Measurements from ENCODE around the gene PSMD1.

The PSMD1 gene

DNA sequence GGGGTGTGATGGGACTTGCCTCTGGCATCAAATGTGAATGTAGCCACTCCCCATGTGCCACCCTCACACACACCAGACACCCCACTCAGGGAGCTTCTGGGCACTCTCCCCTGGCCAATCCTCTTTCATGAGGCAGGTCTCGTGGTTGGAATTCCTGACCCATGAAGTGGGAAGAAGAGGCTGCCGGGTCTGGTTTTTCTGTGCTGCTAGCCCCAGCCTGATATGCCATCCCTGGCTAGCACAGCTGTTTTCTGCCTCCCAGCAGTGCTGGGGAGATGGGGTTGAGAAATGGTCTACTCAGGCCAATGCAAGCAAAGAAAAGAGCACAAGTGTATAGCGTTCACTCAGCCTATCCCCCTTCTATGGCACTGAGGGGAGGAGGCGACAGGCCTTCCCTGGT lies 20.5 kb upstream of the PSMD1 start:
- H3K4me3 ChIP-seq (ENCODE audit: low read length), result no peak overlapping the region
- TF ChIP-seq, protein P1, sequence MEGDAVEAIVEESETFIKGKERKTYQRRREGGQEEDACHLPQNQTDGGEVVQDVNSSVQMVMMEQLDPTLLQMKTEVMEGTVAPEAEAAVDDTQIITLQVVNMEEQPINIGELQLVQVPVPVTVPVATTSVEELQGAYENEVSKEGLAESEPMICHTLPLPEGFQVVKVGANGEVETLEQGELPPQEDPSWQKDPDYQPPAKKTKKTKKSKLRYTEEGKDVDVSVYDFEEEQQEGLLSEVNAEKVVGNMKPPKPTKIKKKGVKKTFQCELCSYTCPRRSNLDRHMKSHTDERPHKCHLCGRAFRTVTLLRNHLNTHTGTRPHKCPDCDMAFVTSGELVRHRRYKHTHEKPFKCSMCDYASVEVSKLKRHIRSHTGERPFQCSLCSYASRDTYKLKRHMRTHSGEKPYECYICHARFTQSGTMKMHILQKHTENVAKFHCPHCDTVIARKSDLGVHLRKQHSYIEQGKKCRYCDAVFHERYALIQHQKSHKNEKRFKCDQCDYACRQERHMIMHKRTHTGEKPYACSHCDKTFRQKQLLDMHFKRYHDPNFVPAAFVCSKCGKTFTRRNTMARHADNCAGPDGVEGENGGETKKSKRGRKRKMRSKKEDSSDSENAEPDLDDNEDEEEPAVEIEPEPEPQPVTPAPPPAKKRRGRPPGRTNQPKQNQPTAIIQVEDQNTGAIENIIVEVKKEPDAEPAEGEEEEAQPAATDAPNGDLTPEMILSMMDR (conservative IDR thresholded peaks at IDR 0.05; ENCODE audit: low read depth, low read length), result no peak
- DNase-seq (ENCODE audit: low read depth), result no peak

DNA sequence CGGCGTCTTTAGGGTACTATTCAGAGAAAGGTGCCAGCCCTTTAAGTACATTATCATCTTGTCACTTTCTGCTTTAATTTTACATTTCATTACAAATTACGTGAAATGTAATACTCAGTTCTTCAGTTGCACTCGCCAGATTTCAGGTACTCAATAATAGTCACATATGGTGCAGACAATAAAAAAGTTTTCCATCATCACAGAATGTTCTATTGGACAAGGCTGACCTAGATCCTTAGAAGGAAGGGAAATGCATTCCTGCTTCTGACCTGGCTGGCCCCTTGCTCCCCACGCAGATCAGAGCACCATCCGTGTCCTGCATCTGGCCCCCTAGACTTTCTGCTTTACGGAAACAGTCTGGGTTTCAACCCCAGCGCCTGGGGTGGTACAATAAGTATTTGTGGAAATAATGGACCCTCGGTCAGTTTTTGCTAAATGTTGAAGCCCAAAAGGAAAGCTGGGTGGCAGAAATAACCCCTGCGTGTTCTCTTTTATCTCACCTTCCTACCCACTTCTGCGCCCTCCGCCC lies 20.0 kb upstream of the PSMD1 start:
- no peak for DNase-seq (ENCODE audit: low read depth)
- H3K4me3 ChIP-seq (ENCODE audit: low read length), result no peak overlapping the region
- TF ChIP-seq, protein P1 (conservative IDR thresholded peaks at IDR 0.05; ENCODE audit: low read depth, low read length), result no peak

DNA sequence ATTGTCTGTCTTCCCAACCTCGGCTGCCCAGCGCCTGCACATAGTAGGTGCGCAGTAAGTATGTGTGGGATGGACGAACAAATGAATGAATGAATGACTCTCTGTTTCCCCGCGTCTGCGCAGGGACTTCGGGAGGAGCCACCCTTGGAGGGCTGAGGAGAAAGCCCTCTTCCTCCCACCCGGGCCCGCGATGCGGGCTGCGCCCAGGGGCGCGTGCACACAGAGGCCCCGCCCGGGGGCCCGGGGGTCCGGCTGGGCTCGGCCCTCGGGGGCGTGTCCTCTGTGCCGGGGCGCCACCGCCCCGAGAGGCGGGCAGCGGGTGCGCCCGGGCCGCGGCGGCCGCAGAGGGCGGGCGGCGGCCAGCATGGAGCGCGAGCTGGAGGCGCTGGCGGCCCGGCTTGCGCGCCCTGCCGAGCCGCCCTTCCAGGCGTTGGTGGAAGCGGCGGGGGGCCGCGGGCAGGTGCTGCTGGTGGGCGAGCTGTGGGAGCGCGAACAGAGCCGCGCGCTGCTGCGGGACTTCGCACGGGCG lies 19.4 kb upstream of the PSMD1 start, which contains the start of gene C2orf72:
Gene C2orf72 (plus strand): TSS at position 322 of the 529 bp plus-strand sequence. CDS start 43 bp downstream, at position 365.
- peak within 1 kb of the TSS; percentile 37 for H3K4me3 ChIP-seq (ENCODE audit: low read length)
- TF ChIP-seq, protein P1 (conservative IDR thresholded peaks at IDR 0.05; ENCODE audit: low read depth, low read length), result no peak
- DNase-seq (ENCODE audit: low read depth), result no peak

DNA sequence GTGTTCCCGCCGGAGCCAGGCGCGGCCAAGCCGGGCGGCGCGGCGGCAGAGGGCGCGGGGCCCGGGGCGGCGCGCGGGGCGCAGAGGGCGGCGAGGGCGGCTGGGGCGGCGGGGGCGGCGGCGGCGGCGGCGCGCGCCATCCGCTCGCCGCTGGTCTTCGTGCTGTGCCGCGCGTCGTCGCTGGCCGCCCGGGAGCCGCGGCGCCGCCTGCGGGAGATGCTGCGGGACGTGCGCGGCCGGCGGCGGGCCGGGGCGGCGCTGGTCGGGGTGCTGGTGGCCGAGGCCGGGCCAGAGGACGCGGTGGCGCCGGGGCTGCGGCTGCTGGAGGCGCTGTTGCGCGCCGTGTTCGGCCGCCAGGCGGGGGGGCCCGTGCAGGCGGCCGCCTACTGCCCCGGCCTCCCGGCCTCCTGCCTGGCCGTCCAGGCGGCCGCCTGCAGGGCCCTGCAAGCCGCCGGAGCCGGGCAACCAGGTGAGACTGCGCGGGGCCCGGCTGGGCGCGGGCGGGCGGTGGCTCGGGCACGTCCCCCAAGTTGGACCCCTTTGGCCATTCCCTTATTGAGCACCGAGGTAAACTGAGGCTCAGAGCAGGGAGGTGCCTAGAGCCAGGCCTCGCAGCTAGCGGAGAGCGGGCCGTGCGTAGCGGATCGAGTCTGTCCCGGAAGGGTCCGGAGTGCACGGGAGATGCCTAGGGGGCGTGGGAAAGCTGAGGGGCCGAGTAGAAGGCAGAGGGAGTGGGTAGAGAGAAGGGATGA lies 18.8 kb upstream of the PSMD1 start:
- peak overlapping the region; percentile 37 for H3K4me3 ChIP-seq (ENCODE audit: low read length)
- TF ChIP-seq, protein P1 (conservative IDR thresholded peaks at IDR 0.05; ENCODE audit: low read depth, low read length), result no peak
- DNase-seq (ENCODE audit: low read depth), result no peak

DNA sequence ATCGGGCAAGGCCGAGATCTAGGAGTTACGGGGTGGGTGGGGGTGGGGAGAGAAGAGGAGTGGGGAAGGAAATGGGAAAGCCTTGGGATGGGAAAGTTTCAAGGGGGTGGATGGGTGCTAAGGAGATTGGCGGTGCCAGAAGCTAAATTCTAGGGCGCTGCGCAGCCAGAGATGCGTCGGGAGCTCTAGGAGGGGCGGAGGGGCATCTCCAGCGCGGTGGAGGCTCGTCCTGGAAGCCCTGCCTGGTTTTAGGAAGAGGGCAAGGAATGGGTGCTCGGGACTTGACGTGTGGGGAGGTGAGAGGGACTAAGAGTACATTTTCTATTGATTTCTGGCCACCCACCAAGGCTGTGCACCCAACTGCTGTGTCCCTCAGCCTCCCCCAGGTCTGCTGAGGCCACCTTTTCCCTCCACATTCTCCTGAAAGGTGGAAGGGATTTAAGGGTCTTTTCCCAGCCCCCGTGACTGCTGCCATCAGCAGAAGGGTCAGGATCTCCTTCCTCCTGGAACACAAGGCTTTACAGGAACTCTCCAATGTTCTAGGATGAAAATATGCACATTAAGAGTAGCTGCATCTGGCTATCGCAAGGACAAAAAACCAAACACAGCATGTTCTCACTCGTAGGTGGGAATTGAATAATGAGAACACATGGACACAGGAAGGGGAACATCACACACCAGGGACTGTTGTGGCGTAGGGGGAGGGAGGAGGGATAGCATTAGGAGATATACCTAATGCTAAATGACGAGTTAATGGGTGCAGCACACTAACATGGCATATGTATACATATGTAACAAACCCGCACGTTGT lies 18.0 kb upstream of the PSMD1 start:
- TF ChIP-seq, protein P1 (conservative IDR thresholded peaks at IDR 0.05; ENCODE audit: low read depth, low read length), result no peak
- DNase-seq (ENCODE audit: low read depth), result no peak
- peak overlapping the region; percentile 37 for H3K4me3 ChIP-seq (ENCODE audit: low read length)

DNA sequence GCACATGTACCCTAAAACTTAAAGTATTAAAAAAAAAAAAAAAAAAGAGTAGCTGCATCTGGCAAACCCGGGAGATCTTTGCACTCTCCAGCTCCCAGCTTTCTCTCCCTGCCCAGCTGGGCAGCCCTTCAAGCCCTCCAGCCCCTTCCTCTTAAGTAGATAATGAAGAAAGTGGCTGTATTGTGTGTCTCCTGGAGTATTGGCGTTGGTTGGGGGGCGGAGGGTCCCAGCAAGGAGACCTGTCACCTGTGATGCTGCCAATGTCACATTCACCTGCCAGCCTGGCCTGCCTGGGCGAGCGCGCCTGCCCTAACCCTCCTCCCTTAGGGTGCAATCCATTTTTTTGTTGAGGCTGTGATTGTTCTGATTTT lies 17.4 kb upstream of the PSMD1 start:
- DNase-seq (ENCODE audit: low read depth), result no peak
- no peak overlapping the region for H3K4me3 ChIP-seq (ENCODE audit: low read length)
- TF ChIP-seq, protein P1 (conservative IDR thresholded peaks at IDR 0.05; ENCODE audit: low read depth, low read length), result no peak

All from retinal pigment epithelial cell (primary cell).